SU-DHL-6 (cell line): ENCODE measurements around the gene TMEM207.
"Not testable (repeated sequence)": the region's sequence is repeated elsewhere in the genome, so short reads cannot be mapped to it uniquely, and the experiment has no call there.

Experiments
- H2AFZ ChIP-seq: fragments of 200-600 bp; sonication (generic); 2 replicates; pipeline ENCODE4 v1.6.1; 2014; ENCODE audit warnings: low read depth, mild to moderate bottlenecking, moderate library complexity, mixed read lengths, antibody characterized with exemption, low read length; ENCODE audit not compliant: severe bottlenecking
- H3F3A ChIP-seq: fragments of 200-600 bp; shearing (Covaris generic); 2 replicates; pipeline ENCODE4 v1.6.0; 2016; ENCODE audit warnings: antibody characterized with exemption, mild to moderate bottlenecking; ENCODE audit not compliant: insufficient read depth
- H3K27ac ChIP-seq: fragments of 200-600 bp; sonication (generic); 2 replicates; pipeline ENCODE4 v1.5.1; 2016; ENCODE audit warnings: low read depth, mild to moderate bottlenecking, low read length, moderate library complexity, mixed read lengths
- H3K27me3 ChIP-seq: fragments of 200-600 bp; sonication (generic), shearing (Covaris generic); 2 replicates; pipeline ENCODE4 v1.6.0; 2014; ENCODE audit warnings: mild to moderate bottlenecking, low read length
- H3K36me3 ChIP-seq: fragments of 200-600 bp; sonication (generic); 2 replicates; pipeline ENCODE4 v1.6.1; 2014; ENCODE audit warnings: mild to moderate bottlenecking, low read length, mixed read lengths
- H3K4me2 ChIP-seq: fragments of 300-600, 200-600 bp; shearing (Covaris generic), sonication (generic); 2 replicates; pipeline ENCODE4 v1.6.0; 2014; ENCODE audit warnings: low read length, low read depth, mild to moderate bottlenecking; ENCODE audit not compliant: poor library complexity, severe bottlenecking
- H3K4me3 ChIP-seq: fragments of 200-600 bp; sonication (generic); 2 replicates; pipeline ENCODE4 v1.5.1; 2014; ENCODE audit warnings: antibody characterized with exemption, low read length, mild to moderate bottlenecking, mixed read lengths; ENCODE audit not compliant: insufficient read depth, poor library complexity, severe bottlenecking
- H3K79me2 ChIP-seq: fragments of 200-600 bp; sonication (generic); 2 replicates; pipeline ENCODE4 v1.6.1; 2014; ENCODE audit warnings: mild to moderate bottlenecking, low read length, moderate library complexity; ENCODE audit not compliant: insufficient read depth
- H3K9ac ChIP-seq: fragments of 200-600 bp; sonication (generic); 2 replicates; pipeline ENCODE4 v1.7.0; 2014; ENCODE audit warnings: mild to moderate bottlenecking, low read length
- H3K9me2 ChIP-seq: fragments of 200-600 bp; sonication (generic); replicated peaks from 2 replicates; pipeline ENCODE4 v1.6.1; 2014; ENCODE audit warnings: low read length; ENCODE audit not compliant: insufficient read depth
- H3K9me3 ChIP-seq: fragments of 200-600 bp; sonication (generic); 2 replicates; pipeline ENCODE4 v1.6.1; 2014; ENCODE audit warnings: low read length, mixed read lengths; ENCODE audit not compliant: insufficient read depth
- H4K20me1 ChIP-seq: fragments of 200-600 bp; sonication (generic); 2 replicates; pipeline ENCODE4 v1.6.1; 2014; ENCODE audit warnings: low read depth, mild to moderate bottlenecking, antibody characterized with exemption, low read length, moderate library complexity, mixed read lengths
- EZH2phosphoT487 ChIP-seq: fragments of 200-600 bp; sonication (generic), shearing (Covaris generic); conservative IDR thresholded peaks from 2 replicates; pipeline ENCODE4 v1.6.1; 2018; ENCODE audit warnings: mild to moderate bottlenecking, antibody characterized with exemption, low read length, moderate library complexity, mixed read lengths
- TF ChIP-seq, protein P1 (sequence below): fragments of 200-600 bp; sonication (generic); IDR thresholded peaks from one replicate; pipeline ENCODE4 v1.5.1; 2017; ENCODE audit warnings: antibody characterized with exemption, mild to moderate bottlenecking, low read length, moderate library complexity; ENCODE audit not compliant: insufficient read depth, poor library complexity, severe bottlenecking

The TMEM207 gene

DNA sequence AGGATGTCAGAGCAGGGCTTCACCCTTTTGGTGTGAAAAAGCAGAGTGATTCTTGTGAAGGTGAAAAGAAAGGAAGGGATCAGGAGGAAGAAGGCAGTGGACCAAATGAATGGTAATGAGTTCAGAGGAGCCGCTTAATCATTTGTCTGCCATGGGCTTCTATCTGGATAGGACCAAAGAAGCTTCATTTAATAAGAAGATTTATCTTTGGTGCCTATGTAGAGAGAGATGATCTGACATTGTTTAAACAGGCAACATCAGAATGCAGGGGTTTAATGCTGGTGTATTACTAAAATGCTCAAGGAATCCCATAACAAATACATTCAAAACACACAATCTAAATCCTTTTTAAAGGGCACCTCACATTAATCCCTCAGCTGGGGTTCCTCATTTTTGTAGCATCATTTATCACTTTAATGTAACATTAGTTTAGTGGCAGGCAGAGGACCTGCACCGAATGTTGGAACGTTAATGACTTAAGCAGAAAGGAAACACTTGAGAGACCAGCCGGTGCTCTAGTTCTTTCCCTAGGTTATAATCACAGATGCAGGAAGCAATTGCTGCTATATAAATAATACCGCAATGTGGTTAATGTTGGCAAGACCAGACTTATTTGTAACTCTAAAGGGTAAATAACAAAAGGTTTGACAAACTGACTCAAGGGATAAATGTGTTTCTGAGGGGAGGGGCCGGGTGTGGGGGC is 36.3 kb upstream of the TMEM207 start:
- no peaks in the 10 kb centered on the region for H3K27me3 ChIP-seq
- no peaks in the 10 kb centered on the region for H3F3A ChIP-seq
- no peaks in the 10 kb centered on the region for H3K36me3 ChIP-seq
- TF ChIP-seq, protein P1, sequence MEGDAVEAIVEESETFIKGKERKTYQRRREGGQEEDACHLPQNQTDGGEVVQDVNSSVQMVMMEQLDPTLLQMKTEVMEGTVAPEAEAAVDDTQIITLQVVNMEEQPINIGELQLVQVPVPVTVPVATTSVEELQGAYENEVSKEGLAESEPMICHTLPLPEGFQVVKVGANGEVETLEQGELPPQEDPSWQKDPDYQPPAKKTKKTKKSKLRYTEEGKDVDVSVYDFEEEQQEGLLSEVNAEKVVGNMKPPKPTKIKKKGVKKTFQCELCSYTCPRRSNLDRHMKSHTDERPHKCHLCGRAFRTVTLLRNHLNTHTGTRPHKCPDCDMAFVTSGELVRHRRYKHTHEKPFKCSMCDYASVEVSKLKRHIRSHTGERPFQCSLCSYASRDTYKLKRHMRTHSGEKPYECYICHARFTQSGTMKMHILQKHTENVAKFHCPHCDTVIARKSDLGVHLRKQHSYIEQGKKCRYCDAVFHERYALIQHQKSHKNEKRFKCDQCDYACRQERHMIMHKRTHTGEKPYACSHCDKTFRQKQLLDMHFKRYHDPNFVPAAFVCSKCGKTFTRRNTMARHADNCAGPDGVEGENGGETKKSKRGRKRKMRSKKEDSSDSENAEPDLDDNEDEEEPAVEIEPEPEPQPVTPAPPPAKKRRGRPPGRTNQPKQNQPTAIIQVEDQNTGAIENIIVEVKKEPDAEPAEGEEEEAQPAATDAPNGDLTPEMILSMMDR: no peak
- TF ChIP-seq EZH2phosphoT487: no peak
- H3K79me2 ChIP-seq: no peaks in the 10 kb centered on the region
- H3K4me3 ChIP-seq: no peak overlapping the region
- H3K9me2 ChIP-seq: no peaks in the 10 kb centered on the region
- H2AFZ ChIP-seq: no peak overlapping the region
- H3K27ac ChIP-seq: no peak overlapping the region
- no peaks in the 10 kb centered on the region for H3K9me3 ChIP-seq
- no peak overlapping the region for H3K9ac ChIP-seq
- no peaks in the 10 kb centered on the region for H4K20me1 ChIP-seq
- H3K4me2 ChIP-seq: no peak overlapping the region

DNA sequence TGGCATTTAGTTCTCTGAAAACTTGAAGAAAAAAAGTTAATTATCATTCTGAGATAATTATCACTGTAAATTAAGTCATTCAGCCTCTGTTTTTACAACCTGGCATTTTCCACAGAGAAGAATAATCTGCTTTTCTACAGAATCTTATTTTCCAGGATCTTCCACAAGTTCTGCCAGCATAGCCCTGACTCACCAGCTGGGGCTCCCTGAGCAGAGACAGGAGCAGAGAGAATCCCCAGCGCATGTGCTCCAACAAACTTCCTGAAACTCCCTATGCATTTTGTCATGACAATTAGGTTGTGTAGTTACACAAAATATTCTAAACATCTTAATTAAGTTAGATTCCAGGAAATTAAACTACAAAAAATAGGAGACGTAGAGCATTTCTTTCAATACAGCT is 32.1 kb upstream of the TMEM207 start:
- H3K4me2 ChIP-seq: no peak overlapping the region
- no peak overlapping the region for H3K27ac ChIP-seq
- H3K9me2 ChIP-seq: no peaks in the 10 kb centered on the region
- H3K27me3 ChIP-seq: no peaks in the 10 kb centered on the region
- H3K9ac ChIP-seq: no peak overlapping the region
- H3K4me3 ChIP-seq: no peak overlapping the region
- H3K9me3 ChIP-seq: no peaks in the 10 kb centered on the region
- no peaks in the 10 kb centered on the region for H3F3A ChIP-seq
- TF ChIP-seq, protein P1: no peak
- TF ChIP-seq EZH2phosphoT487: no peak
- no peak overlapping the region for H2AFZ ChIP-seq
- no peaks in the 10 kb centered on the region for H3K36me3 ChIP-seq
- H3K79me2 ChIP-seq: no peaks in the 10 kb centered on the region
- H4K20me1 ChIP-seq: no peaks in the 10 kb centered on the region

DNA sequence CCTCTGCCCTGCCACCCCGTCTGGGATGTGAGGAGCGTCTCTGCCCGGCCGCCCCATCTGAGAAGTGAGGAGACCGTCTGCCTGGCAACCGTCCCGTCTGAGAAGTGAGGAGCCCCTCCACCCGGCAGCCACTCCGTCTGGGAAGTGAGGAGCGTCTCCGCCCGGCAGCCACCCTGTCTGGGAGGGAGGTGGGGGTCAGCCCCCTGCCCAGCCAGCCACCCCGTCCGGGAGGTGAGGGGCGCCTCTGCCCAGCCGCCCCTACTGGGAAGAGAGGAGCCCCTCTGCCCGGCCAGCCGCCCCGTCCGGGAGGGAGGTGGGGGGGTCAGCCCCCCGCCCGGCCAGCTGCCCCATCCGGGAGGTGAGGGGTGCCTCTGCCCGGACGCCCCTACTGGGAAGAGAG is 23.6 kb upstream of the TMEM207 start:
- not testable (repeated sequence) for H3K9me3 ChIP-seq, H3K27me3 ChIP-seq, H3K27ac ChIP-seq, H3K79me2 ChIP-seq, H3K4me2 ChIP-seq, H4K20me1 ChIP-seq, H3K9ac ChIP-seq, H3F3A ChIP-seq, H3K4me3 ChIP-seq, H3K36me3 ChIP-seq, H3K9me2 ChIP-seq, H2AFZ ChIP-seq

DNA sequence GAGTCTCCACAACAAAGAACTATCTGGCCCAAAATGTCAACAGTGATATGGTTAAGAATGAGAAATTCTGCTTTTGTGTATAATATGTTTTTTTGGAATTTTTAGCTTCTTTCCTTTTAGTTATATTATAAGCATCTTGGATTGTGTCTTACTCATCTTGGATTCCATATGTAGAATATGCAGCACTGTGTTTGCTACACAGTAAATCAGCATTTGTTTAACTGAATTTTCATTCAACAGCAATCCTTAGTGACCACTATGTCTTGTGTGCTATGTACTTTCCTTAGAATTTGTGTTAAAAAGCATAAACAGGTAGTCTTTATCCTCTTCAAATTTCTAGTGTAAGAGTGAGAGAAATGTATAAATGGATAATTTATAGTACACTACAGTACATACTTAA is 18.2 kb upstream of the TMEM207 start:
- no peaks in the 10 kb centered on the region for H4K20me1 ChIP-seq
- TF ChIP-seq, protein P1: no peak
- no peaks in the 10 kb centered on the region for H3K27me3 ChIP-seq
- no peak overlapping the region for H3K4me3 ChIP-seq
- H3F3A ChIP-seq: no peaks in the 10 kb centered on the region
- H2AFZ ChIP-seq: no peak overlapping the region
- H3K4me2 ChIP-seq: no peak overlapping the region
- H3K9me2 ChIP-seq: no peaks in the 10 kb centered on the region
- no peaks in the 10 kb centered on the region for H3K9me3 ChIP-seq
- no peaks in the 10 kb centered on the region for H3K36me3 ChIP-seq
- no peak overlapping the region for H3K27ac ChIP-seq
- no peaks in the 10 kb centered on the region for H3K79me2 ChIP-seq
- no peak overlapping the region for H3K9ac ChIP-seq
